ENCODE data around the gene MACROD2. TPM values are rescaled to one million over a fixed set of nuclear protein-coding genes. Genes with fewer than 3 reads are reported as not detected.

MACROD2 gene
- total RNA-seq, 1 experiment from 2014 or later, result 1.6 TPM

GRCh38 chr20:15342991-15343523, 1347.7 kb downstream of the MACROD2 start:
- Histone ChIP-seq H3K14ac (ENCODE audit: insufficient read depth, low read length) (no peak overlapping the region), H4K20me1 (ENCODE audit: control insufficient read depth, insufficient read depth, insufficient read length) (no peaks in the 10 kb centered on the region)
- peaks cover 0 to 4% (median 3%) of the 10 kb centered on the region in 3 experiments; a peak in 4 of 7 replicates for H3K36me3 Mint-ChIP-seq (ENCODE audit: insufficient read depth in 1 of 3, low read depth in 3 of 3)

More at GRCh38 chr20:15342991-15343523, 1347.7 kb downstream of the MACROD2 start:
- no CpG with 5 or more reads among the region's 3 CpGs for WGBS (ENCODE audit: extremely low coverage, insufficient read length, low lambda C conversion rate)
- Histone ChIP-seq H3K27me3 (ENCODE audit: insufficient read depth, low read length) (no peaks in the 10 kb centered on the region), H3T11ph (ENCODE audit: low read length) (no peak overlapping the region), H4K8ac (replicated peaks; ENCODE audit: insufficient read length, low read depth, low read length) (no peak overlapping the region), H3K4me2 (ENCODE audit: insufficient read depth, insufficient read length, low read length) (no peak overlapping the region), H2BK12ac (ENCODE audit: insufficient read length, low read depth, low read length) (no peak overlapping the region), H3K4ac (ENCODE audit: low read depth, low read length) (no peak overlapping the region), H3K79me2 (ENCODE audit: insufficient read depth, low read length) (no peaks in the 10 kb centered on the region), H2BK15ac (ENCODE audit: low read depth, low read length) (no peak overlapping the region), H3K56ac (ENCODE audit: insufficient read length, low read depth, low read length) (no peak overlapping the region), H2AK5ac (ENCODE audit: insufficient read length, low read length) (no peak overlapping the region), H3K79me1 (ENCODE audit: insufficient read depth, low read depth, low read length, poor library complexity, severe bottlenecking) (no peaks in the 10 kb centered on the region), H3K18ac (ENCODE audit: insufficient read length, low read depth, low read length) (no peak overlapping the region), H3K4me1 (ENCODE audit: insufficient read depth, low read length) (no peaks in the 10 kb centered on the region; the same call in 1 of the 2 replicates), H3K9ac (ENCODE audit: extremely low read depth, insufficient read length, low read length) (no peak overlapping the region), H2BK120ac (ENCODE audit: low read depth, low read length, poor library complexity, severe bottlenecking) (no peak overlapping the region), H3K23me2 (ENCODE audit: insufficient read length, low read depth, low read length, poor library complexity, severe bottlenecking) (no peaks in the 10 kb centered on the region), H2BK20ac (ENCODE audit: low read depth, low read length, poor library complexity, severe bottlenecking) (no peak overlapping the region), H2AFZ (ENCODE audit: low read length) (no peak overlapping the region), H4K5ac (ENCODE audit: insufficient read length, low read depth, low read length) (no peak overlapping the region), H3K23ac (ENCODE audit: insufficient read length, low read depth, low read length) (no peak overlapping the region), H4K91ac (ENCODE audit: insufficient read length, low read depth, low read length) (no peak overlapping the region), H2BK5ac (ENCODE audit: insufficient read length, low read length) (no peak overlapping the region), H3K27ac (ENCODE audit: insufficient read length, low read depth, low read length) (no peak overlapping the region), H3K9me3 (ENCODE audit: control insufficient read depth, low read depth, low read length) (no peaks in the 10 kb centered on the region)
- no peaks in the 10 kb centered on the region for H3K9me3 Mint-ChIP-seq
- H3K27me3 Mint-ChIP-seq (ENCODE audit: low read depth), result no peaks in the 10 kb centered on the region
- peaks cover 3 to 8% of the 10 kb centered on the region in 2 experiments for H3K4me1 Mint-ChIP-seq
- no peak for DNase-seq
- TF ChIP-seq CTCF (conservative IDR thresholded peaks at IDR 0.05), result no peak
- peak overlapping the region in 1 of 3 experiments; percentile 27; a peak in 1 of 7 replicates for H3K27ac Mint-ChIP-seq
- no peak overlapping the region for H3K4me3 Mint-ChIP-seq

All from H9 (cell line).